IPS-15b (cell line): ENCODE data around the gene MBD6.

Source experiments
- H3K27me3 ChIP-seq: one replicate; pipeline ENCODE4 v1.6.1; 2013; ENCODE audit warnings: low read length; ENCODE audit not compliant: control insufficient read depth, insufficient read depth
- H3K36me3 ChIP-seq: one replicate; pipeline ENCODE4 v1.6.1; 2013; ENCODE audit warnings: low read length; ENCODE audit not compliant: control insufficient read depth, insufficient read depth
- H3K4me1 ChIP-seq: one replicate; pipeline ENCODE4 v1.6.1; 2013; ENCODE audit warnings: mild to moderate bottlenecking, low read length; ENCODE audit not compliant: control insufficient read depth, insufficient read depth
- H3K4me3 ChIP-seq: one replicate; pipeline ENCODE4 v1.5.1; 2013; ENCODE audit warnings: low read depth, low read length
- H3K9ac ChIP-seq: one replicate; pipeline ENCODE4 v1.6.1; 2013; ENCODE audit warnings: low read depth, mild to moderate bottlenecking, low read length
- H3K9me3 ChIP-seq: one replicate; pipeline ENCODE4 v1.6.1; 2013; ENCODE audit warnings: mild to moderate bottlenecking, low read length; ENCODE audit not compliant: control insufficient read depth, insufficient read depth

Gene MBD6

GRCh38 chr12:57479043-57479375 is 43.6 kb upstream of the MBD6 start:
- Histone ChIP-seq H3K4me3 (no peak overlapping the region), H3K4me1 (peaks cover 11% of the 10 kb centered on the region), H3K36me3 (no peaks in the 10 kb centered on the region), H3K27me3 (peaks cover 44% of the 10 kb centered on the region), H3K9me3 (no peaks in the 10 kb centered on the region), H3K9ac (no peak overlapping the region)

GRCh38 chr12:57479376-57480115 is 43.1 kb upstream of the MBD6 start, which contains the start of gene ARHGAP9:
ARHGAP9 (minus strand) TSS chr12:57479866; CDS start chr12:57479406, 460 bp downstream.
- Histone ChIP-seq H3K4me1 (peaks cover 11% of the 10 kb centered on the region), H3K4me3 (no peak within 1 kb of the TSS), H3K9ac (no peak within 1 kb of the TSS), H3K36me3 (no peaks in the 10 kb centered on the region), H3K27me3 (peaks cover 39% of the 10 kb centered on the region), H3K9me3 (no peaks in the 10 kb centered on the region)

DNA sequence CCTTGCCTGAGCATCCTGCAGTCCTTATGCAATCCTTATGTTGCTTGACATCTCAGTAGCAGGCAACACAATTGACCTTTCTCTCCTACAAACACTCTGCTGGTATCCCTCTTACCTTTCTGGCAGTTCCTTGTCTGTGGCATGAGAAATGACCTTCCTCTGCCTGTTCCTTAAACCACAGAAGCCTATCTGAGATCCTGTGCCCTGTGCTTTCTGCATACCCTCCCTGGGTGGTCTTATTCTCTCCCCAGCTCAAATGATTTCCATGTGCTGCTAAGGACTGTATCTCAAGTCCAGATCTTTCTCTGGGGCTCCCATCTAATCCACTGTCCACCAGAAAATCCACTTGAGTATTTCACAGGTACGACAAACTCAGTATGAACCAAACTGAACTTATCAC is 41.0 kb upstream of the MBD6 start:
- Histone ChIP-seq H3K27me3 (peaks cover 18% of the 10 kb centered on the region), H3K4me3 (no peak overlapping the region), H3K4me1 (peaks cover 8% of the 10 kb centered on the region), H3K9ac (no peak overlapping the region), H3K9me3 (no peaks in the 10 kb centered on the region), H3K36me3 (no peaks in the 10 kb centered on the region)

GRCh38 chr12:57483466-57483865 is 39.2 kb upstream of the MBD6 start:
- Histone ChIP-seq H3K4me3 (no peak overlapping the region), H3K9ac (no peak overlapping the region), H3K4me1 (peaks cover 5% of the 10 kb centered on the region), H3K9me3 (no peaks in the 10 kb centered on the region), H3K36me3 (peaks cover 4% of the 10 kb centered on the region), H3K27me3 (peaks cover 9% of the 10 kb centered on the region)

DNA sequence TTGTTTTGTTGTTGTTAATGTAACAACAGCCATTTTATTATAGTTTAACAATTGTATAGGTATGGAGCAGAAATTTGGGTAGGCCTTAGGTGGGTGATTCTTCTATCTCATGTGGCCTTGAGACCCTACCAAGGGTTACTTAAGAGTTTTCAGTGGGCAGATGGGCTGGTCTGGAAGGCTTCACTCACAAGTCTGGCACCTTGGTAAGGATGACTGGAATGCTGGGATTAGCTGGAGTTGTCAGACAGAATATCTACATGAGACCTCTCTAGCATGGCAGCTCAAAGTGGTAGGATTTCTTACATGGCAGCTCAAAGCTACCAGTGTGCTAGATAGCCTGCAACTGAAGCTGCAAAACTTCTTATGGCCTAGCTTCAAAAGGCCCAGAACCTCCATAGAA is 36.9 kb upstream of the MBD6 start:
- Histone ChIP-seq H3K9me3 (no peaks in the 10 kb centered on the region), H3K4me3 (no peak overlapping the region), H3K4me1 (peaks cover 5% of the 10 kb centered on the region), H3K27me3 (no peaks in the 10 kb centered on the region), H3K9ac (no peak overlapping the region), H3K36me3 (peaks cover 18% of the 10 kb centered on the region)

DNA sequence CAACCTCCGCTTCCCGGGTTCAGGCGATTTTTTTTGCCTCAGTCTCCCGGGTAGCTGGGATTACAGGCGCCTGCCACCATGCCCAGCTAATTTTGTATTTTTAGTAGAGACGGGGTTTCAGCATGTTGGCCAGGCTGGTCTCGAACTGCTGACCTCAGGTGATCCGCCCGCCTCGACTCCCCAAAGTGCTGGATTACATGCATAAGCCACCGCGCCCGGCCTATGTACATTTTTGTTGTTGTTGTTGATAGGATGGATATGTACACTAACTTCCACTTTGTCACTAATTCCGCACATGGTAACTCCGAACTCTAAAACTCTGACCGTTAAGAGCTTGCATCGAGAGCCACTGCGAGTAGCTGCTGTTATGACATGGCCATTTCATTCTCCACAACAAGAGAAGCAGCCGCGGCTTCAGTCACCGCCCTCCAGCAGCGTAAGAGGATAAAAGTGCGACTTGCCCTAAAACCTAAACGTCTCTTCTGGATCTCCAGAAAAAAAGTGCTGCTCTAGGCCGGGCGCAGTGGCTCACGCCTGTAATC is 35.5 kb upstream of the MBD6 start:
- Histone ChIP-seq H3K4me3 (no peak overlapping the region), H3K4me1 (peaks cover 5% of the 10 kb centered on the region), H3K36me3 (peaks cover 26% of the 10 kb centered on the region), H3K9ac (no peak overlapping the region), H3K27me3 (no peaks in the 10 kb centered on the region), H3K9me3 (no peaks in the 10 kb centered on the region)

GRCh38 chr12:57487597-57488401 is 34.8 kb upstream of the MBD6 start, which contains the start of gene MARS1:
MARS1 (plus strand) TSS chr12:57488068; CDS start chr12:57488091, 23 bp downstream.
- H3K9ac ChIP-seq = peak within 1 kb of the TSS; percentile 97
- H3K9me3 ChIP-seq = no peaks in the 10 kb centered on the region
- H3K27me3 ChIP-seq = no peaks in the 10 kb centered on the region
- H3K4me1 ChIP-seq = peaks cover 5% of the 10 kb centered on the region
- peak within 1 kb of the TSS; percentile 96 for H3K4me3 ChIP-seq
- peaks cover 30% of the 10 kb centered on the region for H3K36me3 ChIP-seq

DNA sequence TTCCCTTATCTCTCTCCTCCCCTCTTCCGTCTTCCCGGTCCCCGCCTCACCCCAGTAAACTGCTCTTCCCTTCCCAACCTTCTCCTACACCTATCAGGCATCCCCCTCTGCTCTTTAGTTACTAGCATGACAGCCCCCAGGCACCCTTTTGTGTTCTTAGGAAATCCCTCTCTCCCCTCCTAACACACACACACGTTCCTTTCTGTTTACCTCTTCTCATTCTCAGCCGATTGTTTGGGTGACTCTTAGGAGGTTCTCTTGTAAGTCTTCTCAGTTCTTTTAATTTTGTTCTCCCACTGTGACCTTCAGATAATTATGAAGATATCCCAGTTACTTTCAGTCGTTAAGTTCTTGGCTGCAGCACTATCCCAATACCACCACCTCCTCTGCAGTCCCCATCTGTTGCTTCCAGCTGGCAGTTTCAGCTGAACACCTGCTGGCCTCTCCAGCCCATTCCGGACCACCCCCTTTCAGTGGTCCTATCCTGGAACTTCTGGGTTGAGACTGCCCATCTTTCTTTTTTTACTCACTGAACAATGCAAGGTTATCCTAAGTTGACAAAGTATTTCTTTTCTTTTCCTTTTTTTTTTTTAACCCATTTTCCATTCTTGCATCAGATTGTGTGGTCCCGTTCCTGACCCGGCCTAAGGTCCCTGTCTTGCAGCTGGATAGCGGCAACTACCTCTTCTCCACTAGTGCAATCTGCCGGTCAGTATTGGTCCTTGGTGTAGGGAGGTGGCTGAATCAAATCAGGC is 34.0 kb upstream of the MBD6 start:
- peak overlapping the region; percentile 97 for H3K9ac ChIP-seq
- H3K36me3 ChIP-seq = peaks cover 32% of the 10 kb centered on the region
- H3K9me3 ChIP-seq = no peaks in the 10 kb centered on the region
- H3K27me3 ChIP-seq = no peaks in the 10 kb centered on the region
- peaks cover under 1% of the 10 kb centered on the region for H3K4me1 ChIP-seq
- H3K4me3 ChIP-seq = peak overlapping the region; percentile 96

DNA sequence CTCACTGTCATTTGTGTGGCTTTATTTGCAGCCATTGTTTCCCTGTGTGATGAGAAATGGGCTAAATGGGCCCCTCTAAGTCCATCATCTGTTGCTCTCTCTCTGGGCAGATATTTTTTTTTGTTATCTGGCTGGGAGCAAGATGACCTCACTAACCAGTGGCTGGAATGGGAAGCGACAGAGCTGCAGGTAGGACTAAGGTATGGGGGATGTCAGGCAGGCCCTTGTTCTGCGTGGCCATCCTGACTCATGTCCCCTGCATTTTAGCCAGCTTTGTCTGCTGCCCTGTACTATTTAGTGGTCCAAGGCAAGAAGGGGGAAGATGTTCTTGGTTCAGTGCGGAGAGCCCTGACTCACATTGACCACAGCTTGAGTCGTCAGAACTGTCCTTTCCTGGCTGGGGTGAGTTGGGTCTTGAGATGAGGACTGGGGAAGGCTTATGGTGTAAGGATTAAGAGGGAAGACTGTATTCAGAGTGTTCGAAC is 33.4 kb upstream of the MBD6 start:
- Histone ChIP-seq H3K27me3 (no peaks in the 10 kb centered on the region), H3K4me1 (no peaks in the 10 kb centered on the region), H3K4me3 (peak overlapping the region; percentile 96), H3K36me3 (peaks cover 34% of the 10 kb centered on the region), H3K9me3 (no peaks in the 10 kb centered on the region), H3K9ac (peak overlapping the region; percentile 17)

GRCh38 chr12:57490126-57490525 is 32.5 kb upstream of the MBD6 start:
- no peaks in the 10 kb centered on the region for H3K4me1 ChIP-seq
- H3K27me3 ChIP-seq = no peaks in the 10 kb centered on the region
- H3K9me3 ChIP-seq = no peaks in the 10 kb centered on the region
- no peak overlapping the region for H3K9ac ChIP-seq
- H3K36me3 ChIP-seq = peaks cover 35% of the 10 kb centered on the region
- H3K4me3 ChIP-seq = no peak overlapping the region
